ENCODE results near the gene KIF26B. TPM values are rescaled to one million over a fixed set of nuclear protein-coding genes. Genes with fewer than 3 reads are reported as not detected.

KIF26B gene
- total RNA-seq, 1 donor from 2014 or later = 4.0 TPM

- peak; percentile 20 for DNase-seq
These were observed 55.1 kb downstream of the KIF26B start for GRCh38 chr1:245209658-245210435.

GRCh38 chr1:245211035-245211749 is 56.4 kb downstream of the KIF26B start:
- no peak for DNase-seq

- DNase-seq = no peak
These were observed 57.0 kb downstream of the KIF26B start for GRCh38 chr1:245211761-245212160.

- no peak for DNase-seq
These were observed 57.5 kb downstream of the KIF26B start for GRCh38 chr1:245212221-245212710.

- no peak for DNase-seq
These were observed 58.5 kb downstream of the KIF26B start for GRCh38 chr1:245213066-245213831.

- DNase-seq = no peak
These were observed 60.3 kb downstream of the KIF26B start for GRCh38 chr1:245215071-245215470.

- DNase-seq = peak; percentile 9
These were observed 61.8 kb downstream of the KIF26B start for GRCh38 chr1:245216366-245217115.

- DNase-seq = no peak
These were observed 63.2 kb downstream of the KIF26B start for GRCh38 chr1:245217853-245218608.

- no peak for DNase-seq
These were observed 65.7 kb downstream of the KIF26B start for GRCh38 chr1:245220381-245220985.

GRCh38 chr1:245221805-245222204 is 67.0 kb downstream of the KIF26B start:
- no peak for DNase-seq

GRCh38 chr1:245222931-245223595 is 68.3 kb downstream of the KIF26B start:
- no peak for DNase-seq

GRCh38 chr1:245225322-245226202 is 70.8 kb downstream of the KIF26B start:
- DNase-seq = no peak

GRCh38 chr1:245226203-245226499 is 71.4 kb downstream of the KIF26B start:
- no peak for DNase-seq

GRCh38 chr1:245229051-245229450 is 74.3 kb downstream of the KIF26B start:
- DNase-seq = no peak

- no peak for DNase-seq
These were observed 78.1 kb downstream of the KIF26B start for GRCh38 chr1:245232931-245233330.

GRCh38 chr1:245234217-245235081 is 79.7 kb downstream of the KIF26B start:
- no peak for DNase-seq

- DNase-seq = no peak
These were observed 80.4 kb downstream of the KIF26B start for GRCh38 chr1:245235156-245235555.

- DNase-seq = no peak
These were observed 85.9 kb downstream of the KIF26B start for GRCh38 chr1:245240648-245241165.

All from tongue (tissue), 2 donors.